Inferior parietal cortex (tissue), 1 donor: ENCODE measurements around the gene CNOT3.
"Not testable (repeated sequence)": the region's sequence is repeated elsewhere in the genome, so short reads cannot be mapped to it uniquely, and the experiment has no call there.

Experiments
- DNase-seq: peaks from one replicate; pipeline ENCODE4 v3.0.0-alpha.2; 2016; ENCODE audit errors: extremely low spot score

CNOT3 gene

GRCh38 chr19:54191011-54191810, 53.6 kb downstream of the CNOT3 start, which contains the start of gene TSEN34:
Gene TSEN34, plus strand, starts transcription at chr19:54191308. Its CDS starts 57 bp downstream, at chr19:54191365.
- DNase-seq = peak; percentile 72

GRCh38 chr19:54191811-54192453, 54.4 kb downstream of the CNOT3 start:
- no peak for DNase-seq

DNA sequence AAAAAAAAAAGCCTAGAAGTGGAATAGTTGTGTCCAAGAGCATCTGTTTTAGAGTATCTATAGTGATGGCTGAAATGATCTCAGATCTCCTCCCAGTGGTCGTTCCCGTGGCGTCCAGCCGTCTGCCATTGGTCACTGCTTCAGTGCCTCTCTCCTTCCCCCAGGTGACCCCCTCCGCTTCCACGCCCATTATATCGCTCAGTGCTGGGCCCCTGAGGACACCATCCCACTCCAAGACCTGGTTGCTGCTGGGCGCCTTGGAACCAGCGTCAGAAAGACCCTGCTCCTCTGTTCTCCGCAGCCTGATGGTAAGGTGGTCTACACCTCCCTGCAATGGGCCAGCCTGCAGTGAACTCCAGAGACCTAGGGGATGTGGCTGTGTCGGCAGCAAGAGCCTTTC, 55.4 kb downstream of the CNOT3 start:
- DNase-seq = no peak

DNA sequence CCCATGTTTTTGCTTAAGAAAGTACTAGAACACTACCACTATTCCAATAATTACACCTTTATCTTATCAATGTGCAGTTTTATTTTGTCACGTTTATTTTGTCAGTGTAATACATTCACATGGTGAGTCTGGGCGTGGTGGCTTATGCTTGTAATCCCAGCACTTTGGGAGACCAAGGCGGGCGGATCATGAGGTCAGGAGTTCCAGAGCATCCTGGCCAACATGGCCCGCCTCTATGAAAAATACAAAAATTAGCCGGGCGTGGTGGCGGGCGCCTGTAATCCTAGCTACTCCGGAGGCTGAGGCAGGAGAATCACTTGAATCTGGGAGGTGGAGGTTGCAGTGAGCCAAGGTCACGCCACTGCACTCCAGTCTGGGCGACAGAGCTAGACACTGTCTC, 56.9 kb downstream of the CNOT3 start:
- DNase-seq = not testable (repeated sequence)

- no peak for DNase-seq
Observed at GRCh38 chr19:54196536-54196935, 59.0 kb downstream of the CNOT3 start.

DNA sequence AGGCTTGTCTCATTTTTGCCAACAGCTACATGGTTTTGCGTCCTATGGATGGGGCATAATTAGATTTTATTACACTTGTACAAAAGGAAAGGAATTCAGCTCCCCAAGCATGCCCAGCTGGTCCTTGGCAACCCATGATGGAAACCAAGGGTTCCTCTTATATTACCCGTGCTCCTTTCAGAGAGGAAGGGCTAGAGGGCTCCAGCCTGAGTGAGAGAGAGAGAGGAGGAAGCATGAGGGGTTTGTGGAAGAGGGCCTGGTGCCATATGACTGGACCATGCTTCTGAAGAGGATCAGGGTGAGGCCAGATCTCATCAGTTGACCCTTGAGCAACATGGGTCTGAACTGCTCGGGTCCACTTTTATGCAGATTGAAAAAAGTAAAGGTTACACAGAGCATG, 59.6 kb downstream of the CNOT3 start:
- no peak for DNase-seq

GRCh38 chr19:54199401-54199800, 61.8 kb downstream of the CNOT3 start:
- no peak for DNase-seq

GRCh38 chr19:54201172-54201701, 63.7 kb downstream of the CNOT3 start:
- DNase-seq = no peak

DNA sequence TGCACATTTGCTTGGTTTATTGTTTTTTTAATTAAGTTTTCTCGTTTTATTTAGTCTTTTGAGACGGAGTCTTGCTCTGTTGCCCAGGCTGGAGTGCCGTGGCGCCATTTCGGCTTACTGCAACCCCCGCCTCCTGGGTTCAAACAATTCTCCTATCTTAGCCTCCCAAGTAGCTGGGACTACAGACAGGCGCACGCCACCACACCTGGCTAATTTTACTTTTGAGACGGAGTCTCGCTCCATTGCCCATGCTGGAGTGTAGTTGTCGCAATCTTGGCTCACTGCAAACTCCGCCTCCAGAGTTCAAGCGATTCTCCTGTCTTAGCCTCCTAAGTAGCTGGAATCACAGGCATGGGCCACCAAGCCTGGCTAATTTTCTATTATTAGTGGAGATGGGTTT, 64.4 kb downstream of the CNOT3 start:
- no peak for DNase-seq

DNA sequence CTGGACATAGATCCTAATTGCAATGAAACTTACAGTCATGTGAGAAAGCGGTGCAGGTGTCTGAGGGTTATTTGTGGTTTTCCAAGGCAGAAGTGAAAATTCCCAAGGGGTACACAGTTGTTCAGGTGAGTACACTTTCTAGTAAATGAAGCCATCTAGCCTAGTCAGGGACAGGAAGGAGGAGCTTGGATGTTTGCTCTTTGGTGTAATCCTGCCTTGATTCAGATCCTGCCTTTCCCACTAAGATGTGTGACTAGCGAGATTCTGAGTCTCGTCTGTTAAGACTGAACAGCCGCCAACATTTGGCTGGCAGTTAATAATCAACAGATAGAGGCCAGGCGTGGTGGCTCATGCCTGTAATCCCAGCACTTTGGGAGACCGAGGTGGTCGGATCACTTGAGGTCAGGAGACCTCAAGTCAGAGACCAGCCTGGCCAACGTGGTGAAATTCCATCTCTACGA, 65.6 kb downstream of the CNOT3 start:
- no peak for DNase-seq

DNA sequence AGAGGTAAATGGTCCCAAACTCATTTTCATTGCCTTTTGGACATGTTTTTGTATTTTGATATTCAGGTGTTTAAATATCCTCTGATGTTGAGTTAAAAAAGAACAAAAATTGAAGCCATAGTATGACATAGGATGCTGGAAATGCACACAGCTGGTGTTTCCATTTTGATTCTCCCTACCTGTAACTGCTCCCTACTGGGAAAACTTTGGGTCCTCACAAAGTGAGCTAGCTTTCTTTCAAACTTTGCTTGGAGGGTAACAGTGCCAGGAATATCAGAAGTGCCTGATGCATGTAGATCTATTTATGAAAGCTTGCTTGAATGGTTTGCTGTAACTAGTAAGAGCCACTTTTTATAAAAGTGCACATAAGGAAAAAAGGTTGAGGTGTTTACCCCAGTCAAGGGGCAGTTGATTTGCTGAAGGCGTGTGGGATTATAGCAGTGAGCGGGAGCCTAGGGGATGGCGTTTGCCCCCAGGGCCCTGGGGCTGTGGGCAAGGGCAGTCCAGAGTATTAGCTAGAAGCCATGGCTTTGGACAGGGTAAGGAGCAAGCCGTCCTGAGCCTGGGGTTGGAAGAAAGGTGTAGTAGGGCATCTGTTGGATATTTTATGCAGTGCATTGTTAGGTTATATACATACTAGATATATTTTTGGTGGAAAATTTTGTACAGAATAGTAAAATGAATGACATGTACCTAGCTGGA, 67.4 kb downstream of the CNOT3 start:
- DNase-seq = no peak
